Trophoblast cell (in vitro differentiated cells and primary cell): ENCODE measurements around the gene NHS.

ENCODE experiments used
- DNase-seq, 2 donors: peaks; one replicate each; pipeline ENCODE4 v3.0.0-alpha.2; 2016
- H2AFZ ChIP-seq: 2 replicates; pipeline ENCODE4 v1.6.1; 2013; ENCODE audit warnings: low read length, moderate library complexity, mild to moderate bottlenecking; ENCODE audit not compliant: insufficient read depth, poor library complexity
- H2AK5ac ChIP-seq: 2 replicates; pipeline ENCODE4 v1.6.1; 2013; ENCODE audit warnings: mild to moderate bottlenecking, low read length
- H2BK120ac ChIP-seq: 2 replicates; pipeline ENCODE4 v1.6.1; 2013; ENCODE audit warnings: low read length, mild to moderate bottlenecking, moderate library complexity; ENCODE audit not compliant: insufficient read depth, poor library complexity
- H2BK12ac ChIP-seq: 2 replicates; pipeline ENCODE4 v1.6.1; 2013; ENCODE audit warnings: mild to moderate bottlenecking, low read length, moderate library complexity
- H2BK5ac ChIP-seq: 2 replicates; pipeline ENCODE4 v1.6.1; 2013; ENCODE audit warnings: low read length, low read depth, moderate library complexity, mild to moderate bottlenecking; ENCODE audit not compliant: poor library complexity
- H3K14ac ChIP-seq: 2 replicates; pipeline ENCODE4 v1.6.1; 2013; ENCODE audit warnings: mild to moderate bottlenecking, low read length
- H3K18ac ChIP-seq: 2 replicates; pipeline ENCODE4 v1.6.1; 2013; ENCODE audit warnings: mild to moderate bottlenecking, low read length
- H3K23ac ChIP-seq: 2 replicates; pipeline ENCODE4 v1.6.1; 2013; ENCODE audit warnings: low read length
- H3K27ac ChIP-seq: 2 replicates; pipeline ENCODE4 v1.5.1; 2013; ENCODE audit warnings: low read depth, mild to moderate bottlenecking, inconsistent platforms, low read length, moderate library complexity
- H3K27me3 ChIP-seq: 2 replicates; pipeline ENCODE4 v1.6.1; 2013; ENCODE audit warnings: inconsistent platforms, mild to moderate bottlenecking, low read length, moderate library complexity; ENCODE audit not compliant: insufficient read depth
- H3K36me3 ChIP-seq, 2 experiments: 1 replicate in 1 of 2; 2 replicates in 1 of 2; pipeline ENCODE4 v1.6.1; 2013; ENCODE audit warnings: low read length in 2 of 2, mild to moderate bottlenecking in 2 of 2, moderate library complexity in 1 of 2; ENCODE audit not compliant: insufficient read depth in 2 of 2, control insufficient read depth in 1 of 2
- H3K4ac ChIP-seq: 2 replicates; pipeline ENCODE4 v1.6.1; 2013; ENCODE audit warnings: low read depth, mild to moderate bottlenecking, low read length, moderate library complexity
- H3K4me1 ChIP-seq, 2 experiments: 1 replicate in 1 of 2; 2 replicates in 1 of 2; pipeline ENCODE4 v1.6.1; 2013; ENCODE audit warnings: low read length in 2 of 2, mild to moderate bottlenecking in 2 of 2, moderate library complexity in 1 of 2; ENCODE audit not compliant: insufficient read depth in 2 of 2, control insufficient read depth in 1 of 2
- H3K4me2 ChIP-seq: 2 replicates; pipeline ENCODE4 v1.6.1; 2013; ENCODE audit warnings: inconsistent platforms, mild to moderate bottlenecking, low read length, moderate library complexity
- H3K4me3 ChIP-seq: 2 replicates; pipeline ENCODE4 v1.5.1; 2013; ENCODE audit warnings: mild to moderate bottlenecking, low read depth, low read length, inconsistent platforms
- H3K79me1 ChIP-seq: one replicate; pipeline ENCODE4 v1.6.1; 2013; ENCODE audit warnings: low read length
- H3K79me2 ChIP-seq: 2 replicates; pipeline ENCODE4 v1.6.1; 2013; ENCODE audit warnings: low read length, mild to moderate bottlenecking; ENCODE audit not compliant: control insufficient read depth, insufficient read depth, poor library complexity
- H3K9ac ChIP-seq: 2 replicates; pipeline ENCODE4 v1.6.1; 2013; ENCODE audit warnings: mild to moderate bottlenecking, low read length
- H3K9me3 ChIP-seq: 2 replicates; pipeline ENCODE4 v1.6.1; 2013; ENCODE audit warnings: low read depth, mild to moderate bottlenecking, control low read depth, inconsistent platforms, low read length; ENCODE audit not compliant: insufficient read depth
- H4K12ac ChIP-seq: 2 replicates; pipeline ENCODE4 v1.6.1; 2013; ENCODE audit warnings: low read depth, mild to moderate bottlenecking, low read length, moderate library complexity
- H4K8ac ChIP-seq: 2 replicates; pipeline ENCODE4 v1.6.1; 2013; ENCODE audit warnings: low read depth, mild to moderate bottlenecking, low read length, moderate library complexity
- H4K91ac ChIP-seq: one replicate; pipeline ENCODE4 v1.6.1; 2013; ENCODE audit warnings: low read depth, mild to moderate bottlenecking, low read length, moderate library complexity
- WGBS: extraction: QIAGEN DNeasy Blood & Tissue Kit; methylation state at CpG from one replicate; pipeline ENCODE4 v1.1.7; 2013; ENCODE audit warnings: missing lambda C conversion rate; ENCODE audit not compliant: insufficient read length, insufficient coverage; ENCODE audit errors: extremely low coverage; 5-methylcytosine and 5-hydroxymethylcytosine counted together

The NHS gene

DNA sequence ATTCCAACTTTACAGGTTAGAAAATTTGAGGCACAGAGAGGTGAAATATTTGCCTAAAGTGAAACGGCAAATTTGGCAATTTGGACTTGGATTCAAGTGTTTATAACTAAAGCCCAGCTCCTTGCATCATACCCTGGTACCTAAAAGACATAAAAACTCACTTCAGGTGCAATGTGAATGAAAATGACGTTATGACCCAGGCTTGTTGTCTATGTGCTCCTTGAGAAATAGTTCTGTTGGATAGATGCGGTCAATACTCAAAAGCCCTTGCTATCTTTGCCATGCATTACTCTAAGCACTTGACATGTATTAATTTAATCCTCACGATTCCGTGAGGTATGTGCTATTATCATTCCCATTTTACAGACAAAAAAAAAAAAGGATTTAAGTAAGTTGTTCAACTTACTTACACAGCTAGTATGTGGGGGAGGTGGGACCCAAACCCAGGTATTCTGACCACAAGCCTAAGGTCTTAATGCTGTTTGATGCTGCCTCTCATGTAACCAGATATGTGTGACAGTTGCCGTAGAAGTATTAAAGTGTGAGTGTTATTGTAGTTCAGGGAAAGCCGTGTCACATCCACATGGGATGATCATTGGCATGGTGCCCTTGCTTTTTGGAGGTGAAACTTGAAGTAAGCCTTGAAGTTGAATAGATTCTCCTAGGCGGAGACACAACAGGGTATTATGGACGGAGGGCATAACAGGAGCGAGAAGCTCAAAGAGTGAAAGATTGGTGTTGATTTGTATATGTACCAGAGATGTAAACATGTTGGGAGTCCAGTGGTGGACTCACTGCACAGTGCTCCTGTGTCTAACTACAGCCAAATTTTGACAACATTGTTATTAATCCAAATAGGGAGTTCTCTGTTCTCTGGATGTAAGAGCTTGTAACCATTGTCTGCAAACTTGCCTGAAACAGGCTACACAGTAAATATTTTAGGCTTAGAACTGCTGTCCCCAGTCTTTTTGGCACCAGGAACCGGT is 365.4 kb downstream of the NHS start:
- no peak overlapping the region for H3K9ac ChIP-seq
- H4K8ac ChIP-seq, result no peak overlapping the region
- H2BK120ac ChIP-seq, result no peak overlapping the region
- H3K27me3 ChIP-seq, result no peaks in the 10 kb centered on the region
- no CpG with 5 or more reads among the region's 11 CpGs for whole genome bisulfite sequencing
- H3K14ac ChIP-seq, result no peak overlapping the region
- no peaks in the 10 kb centered on the region for H3K36me3 ChIP-seq
- H3K4me3 ChIP-seq, result no peak overlapping the region
- no peak overlapping the region for H2AFZ ChIP-seq
- H2BK5ac ChIP-seq, result no peak overlapping the region
- H3K9me3 ChIP-seq, result no peaks in the 10 kb centered on the region
- H3K4me2 ChIP-seq, result no peak overlapping the region
- no peaks in the 10 kb centered on the region for H3K79me1 ChIP-seq
- no peak overlapping the region for H2AK5ac ChIP-seq
- no peak for DNase-seq
- no peaks in the 10 kb centered on the region for H3K4me1 ChIP-seq
- no peaks in the 10 kb centered on the region for H3K79me2 ChIP-seq
- no peak overlapping the region for H3K4ac ChIP-seq
- H3K27ac ChIP-seq, result no peak overlapping the region
- H3K23ac ChIP-seq, result no peak overlapping the region
- H3K18ac ChIP-seq, result no peak overlapping the region
- no peak overlapping the region for H4K12ac ChIP-seq
- H2BK12ac ChIP-seq, result no peak overlapping the region
- no peak overlapping the region for H4K91ac ChIP-seq

DNA sequence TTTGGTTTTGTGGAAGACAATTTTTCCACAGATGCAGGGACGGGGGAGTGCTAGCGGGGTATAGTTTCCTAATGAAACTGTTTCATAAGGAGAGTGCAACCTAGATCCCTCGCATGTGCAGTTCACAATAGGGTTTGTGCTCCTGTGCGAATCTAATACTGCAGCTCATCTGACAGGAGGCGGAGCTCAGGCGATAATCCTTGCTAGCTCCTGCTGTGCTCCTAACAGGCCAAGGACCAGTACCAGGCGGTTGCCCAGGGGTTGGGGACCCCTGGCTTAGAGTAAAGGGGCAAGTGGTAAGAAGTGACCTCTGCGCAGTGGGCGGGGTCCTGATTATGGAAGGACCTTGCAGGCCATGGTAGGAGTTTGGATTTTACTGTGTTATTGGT is 366.1 kb downstream of the NHS start:
- no peak overlapping the region for H4K12ac ChIP-seq
- H3K9me3 ChIP-seq, result no peaks in the 10 kb centered on the region
- DNase-seq, result no peak
- no peak overlapping the region for H2BK5ac ChIP-seq
- no peaks in the 10 kb centered on the region for H3K4me1 ChIP-seq
- no peak overlapping the region for H3K23ac ChIP-seq
- H2BK12ac ChIP-seq, result no peak overlapping the region
- no peak overlapping the region for H3K4me2 ChIP-seq
- no peak overlapping the region for H3K4me3 ChIP-seq
- H3K27ac ChIP-seq, result no peak overlapping the region
- no CpG with 5 or more reads among the region's 9 CpGs for WGBS
- no peak overlapping the region for H4K91ac ChIP-seq
- H3K18ac ChIP-seq, result no peak overlapping the region
- H3K9ac ChIP-seq, result no peak overlapping the region
- H2BK120ac ChIP-seq, result no peak overlapping the region
- H4K8ac ChIP-seq, result no peak overlapping the region
- H3K36me3 ChIP-seq, result no peaks in the 10 kb centered on the region
- no peak overlapping the region for H2AFZ ChIP-seq
- H2AK5ac ChIP-seq, result no peak overlapping the region
- no peaks in the 10 kb centered on the region for H3K79me1 ChIP-seq
- no peaks in the 10 kb centered on the region for H3K79me2 ChIP-seq
- no peak overlapping the region for H3K14ac ChIP-seq
- no peak overlapping the region for H3K4ac ChIP-seq
- H3K27me3 ChIP-seq, result no peaks in the 10 kb centered on the region

DNA sequence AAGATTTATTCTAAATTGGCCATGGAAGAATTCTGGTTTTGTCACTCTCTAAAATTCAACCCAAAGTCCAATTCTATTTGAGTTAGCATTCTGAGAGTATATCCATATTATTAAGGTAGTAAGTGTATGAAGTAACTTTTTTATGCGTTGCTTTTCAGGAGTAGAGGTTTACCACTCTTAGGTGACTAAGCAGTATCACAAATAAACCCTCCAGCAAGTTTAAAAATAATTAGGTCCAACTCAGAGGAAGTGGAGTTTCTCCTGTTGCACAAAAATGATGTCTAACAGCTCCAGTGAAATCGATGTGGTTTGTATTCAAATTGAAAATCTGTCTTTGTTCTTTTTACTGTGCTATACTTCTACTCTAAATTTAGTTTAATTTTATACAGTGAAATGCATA is 368.9 kb downstream of the NHS start:
- Histone ChIP-seq H3K4me2 (no peak overlapping the region), H3K14ac (no peak overlapping the region), H3K4me1 (no peaks in the 10 kb centered on the region), H2AK5ac (no peak overlapping the region), H3K4ac (no peak overlapping the region), H3K9ac (no peak overlapping the region), H3K79me1 (no peaks in the 10 kb centered on the region), H2BK120ac (no peak overlapping the region), H3K18ac (no peak overlapping the region), H3K9me3 (no peaks in the 10 kb centered on the region), H3K27ac (no peak overlapping the region), H2AFZ (no peak overlapping the region), H3K36me3 (no peaks in the 10 kb centered on the region), H2BK12ac (no peak overlapping the region), H3K79me2 (no peaks in the 10 kb centered on the region), H4K91ac (no peak overlapping the region), H3K23ac (no peak overlapping the region), H4K12ac (no peak overlapping the region), H2BK5ac (no peak overlapping the region), H3K4me3 (no peak overlapping the region), H4K8ac (no peak overlapping the region), H3K27me3 (no peaks in the 10 kb centered on the region)
- no CpG with 5 or more reads among the region's 2 CpGs for WGBS
- no peak for DNase-seq

DNA sequence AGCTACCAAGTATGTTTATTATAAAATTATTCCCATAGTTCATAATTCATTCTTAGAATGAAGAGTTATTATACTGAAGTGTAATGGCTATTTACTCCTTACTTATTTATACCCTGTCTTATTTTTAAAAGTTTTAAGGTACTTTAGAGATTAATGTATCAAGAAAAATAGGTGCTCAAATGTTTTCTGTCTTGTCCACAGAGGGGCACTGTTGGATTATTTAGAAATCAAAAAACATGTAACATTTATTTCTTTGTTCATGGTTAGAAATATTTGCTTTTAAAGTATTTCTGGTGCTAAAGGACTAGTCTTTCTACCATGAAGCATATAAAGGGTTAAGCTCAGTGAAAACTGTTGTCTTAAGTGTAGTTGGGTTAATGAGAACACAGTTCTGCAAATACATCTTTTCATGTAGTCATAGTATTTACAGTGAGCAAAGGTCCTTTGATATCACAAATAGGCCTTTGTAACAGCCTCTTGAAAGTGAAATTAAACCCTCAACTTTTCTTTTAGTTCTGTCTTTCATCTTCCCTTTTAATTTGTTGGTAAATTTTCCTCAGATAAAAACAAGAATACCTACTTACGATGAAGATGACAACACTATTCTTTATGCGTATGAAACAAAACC is 370.0 kb downstream of the NHS start:
- Histone ChIP-seq H3K23ac (no peak overlapping the region), H3K9me3 (no peaks in the 10 kb centered on the region), H3K4ac (no peak overlapping the region), H2BK120ac (no peak overlapping the region), H4K8ac (no peak overlapping the region), H3K4me2 (no peak overlapping the region), H4K12ac (no peak overlapping the region), H4K91ac (no peak overlapping the region), H2AK5ac (no peak overlapping the region), H3K36me3 (peaks cover 0 to 1% of the 10 kb centered on the region in 2 experiments), H2AFZ (no peak overlapping the region), H3K4me3 (no peak overlapping the region), H2BK12ac (no peak overlapping the region), H3K9ac (no peak overlapping the region), H3K14ac (no peak overlapping the region), H3K4me1 (no peaks in the 10 kb centered on the region), H3K79me2 (no peaks in the 10 kb centered on the region), H3K18ac (no peak overlapping the region), H3K79me1 (no peaks in the 10 kb centered on the region), H3K27ac (no peak overlapping the region), H3K27me3 (no peaks in the 10 kb centered on the region), H2BK5ac (no peak overlapping the region)
- no peak for DNase-seq
- no CpG with 5 or more reads among the region's 2 CpGs for WGBS
